GM21576 (cell line): ENCODE data around the gene TEX44.
A peak's percentile ranks its signal among the peaks of the same experiment; 100 is the strongest.
"Not testable (repeated sequence)": the region's sequence is repeated elsewhere in the genome, so short reads cannot be mapped to it uniquely, and the experiment has no call there.

Experiments
- ATAC-seq: cut with Tn5 transposase; IDR thresholded peaks from one replicate; pipeline ENCODE4 v1.9.1; 2021; ENCODE audit warnings: mild to moderate bottlenecking, moderate library complexity; ENCODE audit not compliant: unreplicated experiment

TEX44 gene

DNA sequence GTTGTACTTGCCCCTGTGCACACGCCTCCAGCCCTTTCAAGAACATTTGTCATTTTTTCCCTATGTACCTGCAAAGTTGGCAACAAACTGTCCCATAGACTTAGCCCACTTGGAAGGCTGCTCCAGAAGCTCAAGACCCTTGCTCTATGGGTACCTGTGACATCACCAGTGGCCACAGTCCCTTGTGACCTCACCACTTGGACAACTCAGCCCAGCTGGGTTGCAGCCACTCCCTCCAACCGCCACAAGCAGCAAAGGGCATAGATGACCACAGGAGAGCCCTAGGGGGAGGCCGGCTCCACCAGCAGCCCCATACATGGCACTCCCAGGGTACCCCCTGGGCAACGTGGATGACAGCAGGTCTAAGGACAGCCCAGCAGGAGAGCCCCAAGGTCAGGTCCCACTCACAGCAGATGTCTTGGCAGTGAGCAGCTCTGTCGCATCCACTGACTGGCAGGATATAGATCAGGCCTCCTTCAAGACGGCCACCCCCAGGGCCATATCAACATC, at the start of gene TEX44:
Gene TEX44 (plus strand): TSS at position 229 of the 510 bp plus-strand sequence. CDS start 88 bp downstream, at position 317.
- no peak for ATAC-seq

DNA sequence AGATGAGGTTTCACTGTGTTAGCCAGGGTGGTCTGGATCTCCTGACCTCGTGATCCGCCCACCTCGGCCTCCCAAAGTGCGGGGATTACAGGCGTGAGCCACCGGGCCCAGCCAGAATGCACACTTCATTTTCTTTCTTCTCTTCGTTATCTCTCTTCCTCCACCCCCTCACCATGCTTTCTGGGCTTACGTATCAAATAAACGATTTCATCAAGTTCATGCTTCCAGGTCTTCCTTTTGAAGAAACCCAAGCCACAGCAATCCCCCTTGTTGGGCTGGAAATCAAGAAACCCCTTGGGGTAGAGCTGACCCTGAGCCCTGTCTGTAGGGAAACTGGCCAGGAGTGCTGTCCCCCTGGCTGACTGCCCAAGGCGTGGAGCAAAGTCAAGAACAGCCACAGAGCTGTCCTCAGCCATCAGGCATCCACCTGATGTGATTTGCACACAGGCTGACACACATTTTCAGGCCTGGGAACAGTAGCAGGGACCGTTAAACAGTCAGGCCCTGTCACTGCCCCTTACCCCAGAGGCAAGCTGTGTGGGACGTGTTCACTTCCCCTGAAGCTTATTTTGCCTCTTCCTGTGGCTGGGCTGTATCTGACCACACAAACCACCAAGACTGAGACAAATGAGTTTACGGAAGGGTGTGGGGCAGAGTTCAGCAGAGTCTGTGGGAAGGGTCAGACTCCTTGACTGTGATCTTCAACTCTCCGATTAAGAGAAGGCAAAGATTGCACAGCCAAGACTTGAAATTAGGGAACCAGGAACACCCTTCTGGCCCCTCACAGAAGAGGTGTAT, 47.4 kb upstream of the TEX44 start:
- peak; percentile 97 for ATAC-seq

DNA sequence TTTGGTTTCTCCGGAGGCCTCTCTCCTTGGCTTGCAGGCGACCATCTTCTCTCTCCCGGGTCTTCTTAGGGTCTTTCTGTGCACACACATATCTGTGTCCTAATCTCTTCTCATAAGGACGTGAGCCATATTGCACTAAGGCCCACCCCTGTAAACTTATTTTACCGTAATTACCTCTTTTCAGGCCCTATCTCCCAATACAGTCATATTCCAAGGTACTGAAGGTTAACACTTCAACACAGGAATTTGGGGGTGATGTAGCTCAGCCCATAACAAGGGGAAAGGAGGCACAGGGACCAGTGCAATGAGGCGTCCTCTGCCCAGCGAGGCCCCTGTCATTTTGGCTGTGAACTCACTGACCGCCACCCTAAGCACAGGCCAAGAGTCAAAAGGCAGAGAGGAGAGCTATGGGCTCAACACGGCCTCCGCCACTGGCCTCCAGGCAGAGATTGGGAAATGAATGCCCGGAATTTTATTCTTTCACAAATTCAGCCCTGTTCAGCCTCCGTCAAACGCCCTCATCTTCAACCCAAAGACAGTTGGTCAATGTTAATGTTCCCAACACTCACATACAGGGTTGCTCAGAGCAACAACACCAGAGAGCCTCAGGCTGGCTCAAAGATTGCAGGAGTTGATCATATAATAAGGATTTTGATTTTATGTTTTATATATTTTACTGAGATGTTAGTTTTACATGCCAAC, 46.5 kb upstream of the TEX44 start:
- no peak for ATAC-seq

DNA sequence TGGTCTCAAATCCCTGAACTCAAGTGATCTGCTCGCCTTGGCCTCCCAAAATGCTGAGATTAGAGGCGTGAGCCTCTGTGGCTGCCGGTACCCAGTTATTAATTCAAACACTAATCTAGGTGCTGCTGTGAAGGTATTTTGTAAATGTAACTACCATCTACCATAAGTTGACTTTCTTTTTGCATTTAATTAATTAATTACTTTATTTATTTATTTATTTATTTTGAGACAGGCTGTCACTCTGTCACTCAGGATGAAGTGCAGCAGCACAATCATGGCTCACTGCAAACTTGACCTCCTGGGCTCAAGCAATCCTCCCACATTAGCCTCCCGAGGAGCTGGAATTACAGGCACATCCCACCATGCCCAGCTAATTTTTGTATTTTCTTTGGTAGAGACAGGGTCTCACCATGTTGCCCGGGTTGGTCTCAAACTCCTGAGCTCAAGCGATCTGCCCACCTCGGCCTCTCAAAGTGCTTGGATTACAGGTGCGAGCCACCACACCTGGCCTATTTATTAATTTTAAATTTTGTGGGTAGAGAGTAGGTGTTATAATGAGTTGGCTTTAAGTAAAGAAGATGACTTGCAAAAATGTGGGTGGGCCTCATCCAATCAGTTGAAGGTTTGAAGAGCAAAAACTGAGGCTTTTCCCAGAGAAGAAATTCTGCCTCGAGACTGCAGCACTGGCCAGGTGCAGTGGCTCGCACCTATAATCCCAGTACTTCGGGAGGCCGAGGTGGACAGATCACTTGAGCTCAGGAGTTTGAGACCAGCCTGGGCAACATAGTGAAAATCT, 45.2 kb upstream of the TEX44 start:
- ATAC-seq: no peak

DNA sequence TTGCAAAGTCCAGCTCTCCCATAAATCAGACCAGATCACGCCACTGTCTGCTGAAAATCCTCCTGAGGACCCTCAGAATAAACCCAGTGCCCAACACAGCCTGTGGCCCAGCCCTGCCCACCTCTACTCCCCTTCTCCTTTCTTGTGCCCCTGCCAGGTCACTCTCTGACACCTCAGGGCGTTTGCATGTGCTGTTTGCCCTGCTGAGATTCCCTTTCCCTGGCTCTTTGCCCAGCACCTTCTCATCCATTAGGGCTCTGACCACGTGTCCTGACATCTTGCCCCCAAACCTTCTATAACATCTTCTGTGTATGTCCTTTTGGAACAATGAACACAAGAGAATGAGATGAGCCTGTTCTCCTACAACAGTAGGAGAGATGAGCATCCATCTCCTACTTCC, 43.9 kb upstream of the TEX44 start:
- ATAC-seq: no peak

DNA sequence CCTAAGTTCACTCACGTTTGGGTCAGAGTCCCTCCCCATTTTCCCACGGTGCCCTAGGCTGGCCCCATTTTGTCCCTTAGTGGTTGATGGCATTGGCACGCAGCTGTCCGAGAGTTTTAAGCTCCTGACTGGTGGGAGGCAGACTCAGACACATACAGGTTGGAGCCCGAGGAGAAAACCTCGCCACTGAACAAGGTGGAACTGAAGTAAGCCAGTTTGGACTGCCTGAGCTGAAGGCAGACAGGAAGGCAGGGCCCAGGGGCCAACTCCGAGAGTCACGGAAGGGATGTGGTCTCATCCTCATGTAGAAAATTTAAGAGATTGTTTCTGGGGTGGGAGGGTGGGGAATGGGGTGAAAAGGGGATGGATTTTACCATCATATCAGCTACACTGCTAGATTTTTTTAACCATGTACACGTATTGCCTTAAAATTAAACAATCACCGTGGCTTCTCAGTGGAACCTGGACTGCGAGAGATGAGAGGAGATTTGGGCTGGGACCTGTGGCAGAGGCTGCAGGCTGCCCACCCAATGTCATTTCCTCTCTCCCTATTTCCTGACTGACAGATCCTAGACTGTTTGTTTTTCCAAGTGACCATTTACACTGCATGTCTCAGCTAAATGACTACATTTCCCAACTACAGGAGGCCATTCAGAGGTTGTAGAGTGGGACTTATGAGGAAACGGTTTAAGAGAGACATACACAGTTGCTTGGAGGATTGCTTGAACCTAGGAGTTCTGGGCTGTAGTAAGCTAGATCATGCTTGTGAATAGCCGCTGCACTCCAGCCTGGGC, 43.0 kb upstream of the TEX44 start:
- no peak for ATAC-seq

DNA sequence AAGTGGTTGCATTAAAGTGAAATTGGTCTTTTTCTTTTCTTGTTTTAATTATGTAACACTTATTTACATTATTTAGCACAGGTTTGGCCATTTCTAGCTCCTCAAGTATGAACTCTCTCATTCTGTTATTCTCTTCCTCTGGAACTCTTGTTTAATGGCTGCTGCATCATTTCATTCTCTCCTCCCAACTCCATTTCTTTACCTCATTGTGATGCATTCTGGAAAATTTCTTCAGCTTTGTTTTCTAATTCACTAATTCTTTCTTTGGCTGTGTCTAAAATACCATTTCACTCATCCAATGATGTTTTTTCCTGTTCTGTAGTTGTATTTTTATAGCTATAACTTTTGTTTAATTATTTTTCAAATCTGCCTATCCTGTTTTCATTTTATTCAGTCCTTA, 39.9 kb upstream of the TEX44 start:
- ATAC-seq: no peak

DNA sequence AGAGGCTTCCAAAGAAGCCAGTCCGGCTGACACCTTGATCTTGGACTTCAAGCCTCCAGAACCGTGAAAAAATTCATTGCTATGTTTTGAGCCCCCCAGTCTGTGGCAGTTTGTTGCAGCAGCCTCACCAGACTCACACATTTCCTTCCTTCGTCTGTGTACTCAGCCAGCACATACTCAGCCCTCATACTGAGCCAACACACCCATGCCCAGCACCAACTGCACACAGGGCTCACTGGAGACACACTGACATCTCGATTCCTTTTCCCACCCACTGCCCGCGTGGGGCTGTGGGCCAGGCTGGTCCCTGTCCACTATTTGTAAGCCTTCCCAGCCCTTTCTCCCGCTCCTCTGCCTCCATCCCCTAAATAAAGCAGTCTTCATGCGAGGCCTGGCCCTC, 38.3 kb upstream of the TEX44 start:
- ATAC-seq: no peak

DNA sequence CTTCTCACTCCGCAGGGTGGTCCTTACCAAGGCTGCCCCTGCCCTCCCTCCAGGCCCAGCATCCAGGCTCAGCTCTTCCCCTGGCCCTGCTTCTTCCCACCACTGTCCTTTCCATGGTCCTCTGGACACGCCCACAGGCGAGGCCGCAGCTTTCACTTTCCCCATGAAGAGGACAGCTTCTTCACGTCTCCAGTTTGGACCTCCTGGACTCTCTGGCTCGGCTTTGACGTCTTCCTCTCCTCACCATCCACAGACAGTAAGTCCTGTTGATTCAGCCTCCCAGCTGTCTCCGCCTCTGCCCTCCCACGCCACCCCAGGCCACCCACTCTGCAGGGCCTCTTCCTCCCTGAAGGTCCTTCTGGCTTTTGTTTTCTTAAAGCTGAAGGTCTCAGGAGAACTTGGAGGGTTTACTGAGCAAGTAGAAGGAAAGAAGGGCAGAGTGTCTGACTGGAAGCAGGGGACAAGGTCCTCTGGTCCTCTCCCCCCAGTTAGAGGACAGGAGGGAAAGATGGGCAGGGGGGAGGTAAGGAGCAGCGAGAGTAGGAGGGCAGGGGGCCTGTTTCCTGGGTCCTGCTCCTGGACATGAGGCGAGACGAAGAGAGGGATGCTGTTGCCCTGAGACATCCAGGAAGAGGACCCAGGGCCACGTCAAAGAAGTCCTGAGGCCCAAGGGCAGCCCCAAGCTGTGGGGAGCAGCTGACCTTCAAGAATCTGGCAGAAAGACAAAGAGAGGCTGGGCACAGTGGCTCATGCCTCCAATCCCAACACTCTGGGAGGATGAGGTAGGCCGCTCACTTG, 37.7 kb upstream of the TEX44 start:
- no peak for ATAC-seq

DNA sequence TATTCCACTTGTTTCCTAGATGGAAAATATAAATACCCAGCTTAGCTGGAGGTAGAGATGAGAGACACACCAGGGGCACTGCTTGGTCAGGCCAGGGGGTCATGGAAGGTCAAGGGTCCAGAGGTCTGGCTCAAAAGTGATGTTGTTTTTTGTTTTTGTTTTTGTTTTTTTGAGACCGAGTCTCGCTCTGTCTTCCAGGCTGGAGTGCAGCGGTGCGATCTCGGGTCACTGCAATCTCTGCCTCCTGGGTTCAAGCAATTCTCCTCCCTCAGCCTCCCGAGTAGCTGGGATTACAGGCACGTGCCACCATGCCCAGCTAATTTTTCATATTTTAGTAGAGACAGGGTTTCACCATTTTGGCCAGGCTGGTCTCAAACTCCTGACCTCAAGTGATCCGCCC, 36.2 kb upstream of the TEX44 start:
- not testable (repeated sequence) for ATAC-seq

DNA sequence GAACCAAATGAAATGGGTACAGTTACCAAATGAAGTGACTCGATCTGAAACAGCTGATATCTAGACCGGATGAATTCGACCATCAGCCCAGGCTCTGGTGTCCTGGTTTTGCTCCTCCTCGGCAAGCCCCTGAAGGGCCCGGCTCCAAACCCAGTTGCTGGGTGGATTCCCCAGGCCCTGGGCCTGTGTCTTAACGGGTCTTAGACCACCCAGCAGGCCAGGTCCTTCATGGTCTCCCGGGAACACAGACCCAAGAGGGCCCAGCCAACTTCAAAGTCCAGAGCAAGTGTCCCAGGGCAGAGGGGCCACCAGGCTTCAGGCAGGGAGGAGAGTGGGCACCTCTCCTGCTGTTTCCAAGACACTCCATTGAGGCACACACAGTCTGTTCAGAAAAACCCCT, 35.7 kb upstream of the TEX44 start:
- ATAC-seq: no peak

DNA sequence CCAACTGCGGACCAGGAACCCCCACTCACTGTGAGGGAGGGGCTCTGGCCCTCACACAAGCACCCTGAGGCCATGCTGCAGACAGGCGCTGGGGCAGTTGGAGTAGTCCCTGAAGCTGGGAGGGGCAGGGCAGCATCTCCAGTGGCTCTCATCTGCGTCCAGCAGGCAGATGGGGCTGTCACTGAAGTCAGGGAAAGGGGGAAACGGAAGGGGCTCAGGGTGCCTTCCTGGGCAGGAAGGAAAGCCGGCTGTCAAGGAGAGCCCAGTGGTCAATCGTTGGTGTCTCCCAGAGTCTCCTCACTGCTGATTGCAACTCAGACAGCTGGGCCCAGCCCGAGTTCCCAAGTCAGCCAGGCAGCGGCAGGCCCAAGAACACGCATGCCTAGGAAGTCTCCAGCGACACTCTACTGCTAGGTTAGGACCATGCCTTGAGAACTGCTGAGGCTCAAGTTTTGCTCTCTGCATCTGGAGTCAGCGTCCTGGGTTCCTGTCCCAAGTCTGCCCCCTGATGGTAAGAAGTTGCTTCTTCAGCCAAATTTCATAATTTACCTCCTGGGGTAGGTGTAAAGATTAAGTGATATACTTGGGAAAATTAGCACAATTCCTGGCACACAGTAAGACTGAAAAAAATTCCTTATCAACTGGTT, 35.0 kb upstream of the TEX44 start:
- ATAC-seq: peak; percentile 85

DNA sequence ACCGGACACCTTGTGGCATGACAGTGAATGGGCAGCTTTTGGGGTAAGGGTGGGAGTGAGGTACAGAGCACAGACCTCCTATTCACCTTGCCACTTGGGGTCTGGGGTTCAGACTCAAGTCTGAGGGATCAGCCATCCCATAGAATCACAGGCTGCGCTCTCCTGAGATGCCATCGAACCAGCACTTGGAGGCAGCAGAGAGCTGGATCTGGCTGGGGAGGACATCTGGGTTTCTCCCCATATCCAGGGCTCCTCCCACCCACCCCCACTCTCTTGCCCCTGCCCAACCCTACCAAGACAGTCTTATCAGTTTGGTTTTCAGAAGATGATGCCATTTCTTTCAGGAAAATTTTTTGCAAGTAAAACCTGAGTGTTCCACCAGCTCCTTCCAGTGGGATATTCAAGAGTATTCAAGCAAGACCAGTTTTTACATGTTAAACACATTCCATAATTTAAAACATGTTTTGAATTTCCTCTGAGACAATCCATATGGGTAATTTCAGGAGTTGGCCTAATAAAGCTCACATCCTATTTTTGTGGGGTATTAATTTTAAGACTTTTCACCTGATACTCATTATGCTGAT, 29.2 kb upstream of the TEX44 start:
- no peak for ATAC-seq

DNA sequence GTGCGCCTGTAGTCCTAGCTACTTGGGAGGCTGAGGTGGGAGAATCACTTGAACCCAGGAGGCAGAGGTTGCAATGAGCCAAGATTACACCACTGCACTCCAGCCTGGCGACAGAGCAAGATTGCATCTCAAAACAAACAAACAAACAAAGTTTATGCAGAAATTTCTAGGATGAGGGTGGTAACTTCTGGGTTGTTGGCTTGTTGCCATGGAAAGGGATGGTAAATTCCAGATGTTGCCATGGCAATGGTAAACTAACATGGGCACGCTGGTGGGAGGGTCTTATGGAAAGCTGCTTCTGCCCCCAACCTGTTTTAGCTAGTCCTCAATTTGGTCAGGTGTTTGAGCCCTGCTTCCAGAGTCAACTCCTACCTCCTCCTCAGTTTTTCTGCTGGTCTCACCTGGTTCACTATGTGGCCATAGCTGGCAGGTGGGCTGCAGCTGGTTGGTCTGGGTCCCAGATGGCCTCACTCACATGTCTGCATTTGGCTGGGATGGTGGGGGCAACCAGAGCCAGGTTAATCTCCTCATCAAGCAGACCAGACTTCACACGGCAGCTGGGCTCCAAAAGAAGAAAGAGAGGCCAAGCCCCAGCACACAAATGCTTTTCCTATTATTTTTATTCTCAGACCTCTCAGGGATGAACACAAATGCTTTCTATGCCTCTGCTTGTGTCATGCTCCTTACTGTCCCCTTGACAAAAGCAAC, 26.6 kb upstream of the TEX44 start:
- no peak for ATAC-seq

DNA sequence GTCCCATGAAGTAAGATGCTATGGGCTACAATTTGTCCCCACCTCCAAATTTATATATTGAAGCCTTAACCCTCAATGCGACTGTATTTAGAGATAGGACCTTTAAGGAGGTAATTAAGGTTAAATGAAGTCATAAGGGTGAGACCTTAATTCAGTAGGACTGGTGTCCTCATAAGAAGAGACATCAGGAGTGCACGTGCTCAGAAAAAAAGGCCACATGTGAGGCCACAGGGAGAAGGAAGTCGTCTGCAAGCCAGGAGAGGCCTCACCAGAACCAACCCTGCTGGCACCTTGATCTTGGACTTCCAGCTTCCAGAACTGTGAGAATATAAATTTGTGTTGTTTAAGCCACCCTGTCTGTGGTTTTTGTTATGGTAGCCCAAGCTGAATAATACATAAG, 25.5 kb upstream of the TEX44 start:
- no peak for ATAC-seq

DNA sequence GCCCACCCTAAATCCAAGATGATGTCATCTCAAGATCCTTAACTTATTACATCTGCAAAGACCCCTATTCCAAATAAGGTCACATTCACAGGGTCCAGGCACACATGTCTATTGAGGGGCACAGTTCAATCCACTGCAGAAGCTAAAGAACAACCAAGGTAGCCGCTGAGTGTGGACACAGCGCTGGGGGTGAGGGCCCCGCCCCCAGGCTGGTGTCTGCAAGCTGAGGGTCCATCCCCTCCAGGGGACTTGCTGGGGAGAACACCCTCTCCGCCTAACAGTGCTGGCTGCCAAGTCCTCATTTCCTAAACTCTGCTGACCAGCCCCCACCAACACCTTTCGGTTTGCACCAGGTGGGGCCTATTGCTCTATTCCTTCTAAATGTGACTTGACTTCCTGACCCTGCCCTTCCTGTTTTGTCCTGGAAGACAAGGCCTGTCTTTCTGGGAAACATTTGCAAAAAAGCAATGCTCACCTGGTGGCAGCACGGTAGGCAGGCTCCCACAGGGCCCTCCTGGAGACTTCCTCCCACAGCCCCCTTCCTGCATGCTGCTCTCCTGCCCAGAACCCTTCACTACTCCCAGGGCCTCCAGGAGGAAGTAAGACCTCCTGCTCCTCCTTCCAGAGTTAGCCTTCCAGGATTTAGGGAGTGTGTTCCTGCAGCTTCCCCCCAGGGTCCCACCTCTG, 24.4 kb upstream of the TEX44 start:
- ATAC-seq: no peak

DNA sequence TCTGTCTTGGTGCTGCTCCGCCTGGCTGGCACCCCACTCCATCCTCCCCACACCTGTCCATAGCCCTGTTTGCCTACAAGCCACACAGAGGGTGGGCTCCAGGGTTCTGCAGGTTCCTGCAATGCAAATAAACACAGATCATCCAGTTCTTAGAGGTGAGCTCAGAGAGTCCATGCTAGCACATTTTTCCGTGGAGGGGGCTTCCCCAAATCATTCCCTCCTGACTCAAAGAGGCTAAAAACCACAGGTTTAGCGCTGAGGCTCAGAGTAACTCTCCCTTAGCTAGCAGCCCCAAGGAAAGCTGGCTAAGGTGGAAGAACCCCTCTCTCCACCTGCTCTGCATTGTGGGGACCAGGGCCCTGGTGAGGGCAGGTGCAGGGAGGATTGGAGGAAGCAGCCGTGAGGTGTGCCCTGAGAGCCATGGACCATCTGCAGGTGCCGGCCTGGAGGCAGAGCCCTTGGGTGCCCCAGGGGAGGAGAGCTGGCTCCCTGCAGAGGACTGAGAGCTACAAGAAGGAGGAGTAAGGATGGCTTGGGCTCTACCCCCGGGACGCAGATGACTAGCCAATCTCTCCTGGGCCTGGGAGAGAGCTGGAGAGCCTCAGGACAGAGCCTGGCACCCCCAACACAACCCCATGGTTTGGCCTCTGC, 23.8 kb upstream of the TEX44 start:
- ATAC-seq: no peak
